Glomerular visceral epithelial cell (primary cell): ENCODE data around the gene CT83.

Source experiments
- DNase-seq: peaks from one replicate; pipeline ENCODE4 v3.0.0-alpha.2; 2016; ENCODE audit errors: extremely low spot score

CT83 gene

GRCh38 chrX:116462822-116463221, at the start of gene CT83:
Gene CT83, minus strand, starts transcription at chrX:116462976. Its CDS starts 120 bp downstream, at chrX:116462856.
- no peak for DNase-seq

DNA sequence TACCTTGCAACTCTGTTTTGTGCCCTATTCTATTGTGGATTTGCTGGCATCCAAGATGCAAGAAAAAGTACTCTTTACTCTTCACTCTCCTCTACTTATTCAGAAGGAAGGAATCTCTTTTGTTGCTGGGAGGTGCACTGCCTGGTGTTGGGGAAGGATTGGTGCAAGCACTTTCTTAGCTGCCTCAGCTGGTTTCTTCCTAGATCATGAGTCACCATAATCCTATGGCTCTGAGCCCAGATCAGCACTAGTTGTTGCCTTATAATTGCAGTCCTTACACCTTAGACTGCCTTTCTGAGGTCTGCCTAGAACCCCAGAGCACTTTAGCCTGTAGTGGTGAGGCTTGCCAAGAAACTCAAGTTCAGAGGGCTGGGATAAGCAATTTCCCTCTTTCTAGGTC, 37.0 kb upstream of the CT83 start:
- DNase-seq: no peak

GRCh38 chrX:116493271-116493670, 30.5 kb upstream of the CT83 start:
- DNase-seq: no peak

DNA sequence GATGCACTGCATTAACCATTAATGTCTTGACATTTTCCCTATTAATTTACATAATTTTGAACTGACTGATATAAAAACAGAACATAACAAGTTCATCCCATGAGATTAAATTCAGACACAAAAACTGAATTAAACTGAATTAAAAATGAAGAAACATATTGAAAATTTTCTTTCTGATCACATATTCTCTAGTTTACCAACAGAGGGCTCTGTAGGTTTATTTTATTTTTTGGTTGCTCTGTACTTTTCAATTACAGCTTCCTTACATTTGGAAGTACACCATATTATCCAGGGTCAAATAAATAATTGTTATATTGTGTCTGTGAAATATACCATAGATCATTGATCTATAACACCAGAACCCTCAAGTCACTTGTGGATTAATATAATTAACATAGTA, 27.3 kb upstream of the CT83 start:
- no peak for DNase-seq

GRCh38 chrX:116480059-116480458, 17.3 kb upstream of the CT83 start:
- DNase-seq: no peak

DNA sequence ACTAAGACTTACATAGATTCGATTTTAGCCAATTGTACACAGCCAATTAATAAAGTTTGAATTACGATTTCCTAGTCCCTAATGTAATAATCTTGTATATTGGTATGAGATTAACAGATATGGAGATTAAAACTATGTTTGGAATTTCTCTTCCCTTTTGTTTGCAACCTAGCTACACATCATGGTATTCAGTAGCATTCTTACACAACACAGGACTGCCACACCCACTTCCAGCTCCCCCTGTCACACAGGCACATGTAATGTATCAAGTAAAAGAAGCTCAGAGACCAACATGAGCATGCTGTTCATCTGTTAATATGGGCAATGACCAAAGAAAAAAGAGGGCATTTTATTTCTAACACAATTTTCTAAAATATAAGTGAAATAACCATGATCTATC, 13.6 kb downstream of the CT83 start:
- no peak for DNase-seq

GRCh38 chrX:116436358-116436816, 26.4 kb downstream of the CT83 start, which contains the start of gene SLC6A14:
Gene SLC6A14, plus strand, starts transcription at chrX:116436606. Its CDS starts 104 bp downstream, at chrX:116436710.
- DNase-seq: no peak

DNA sequence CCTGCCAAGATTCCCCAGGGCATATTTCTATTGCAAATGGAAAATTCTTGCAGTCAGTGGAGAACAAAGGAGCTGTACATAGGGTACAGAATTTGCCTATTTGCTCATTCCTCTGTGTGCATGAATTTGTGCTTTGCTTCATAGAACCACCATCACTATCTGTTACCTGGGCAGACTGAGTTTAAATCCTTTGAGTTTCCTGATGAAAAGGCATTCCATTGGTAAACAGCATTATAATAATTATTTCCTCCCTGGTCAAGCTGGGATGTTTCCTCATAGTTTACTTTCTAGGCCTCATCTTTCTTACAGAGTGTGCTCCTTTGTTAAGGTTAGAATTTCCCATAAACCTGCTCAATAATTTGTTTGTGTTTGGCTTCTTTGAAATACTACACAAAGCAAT, 27.2 kb downstream of the CT83 start:
- no peak for DNase-seq

GRCh38 chrX:116427978-116428377, 34.8 kb downstream of the CT83 start:
- DNase-seq: no peak

GRCh38 chrX:116417968-116418367, 44.8 kb downstream of the CT83 start:
- no peak for DNase-seq

DNA sequence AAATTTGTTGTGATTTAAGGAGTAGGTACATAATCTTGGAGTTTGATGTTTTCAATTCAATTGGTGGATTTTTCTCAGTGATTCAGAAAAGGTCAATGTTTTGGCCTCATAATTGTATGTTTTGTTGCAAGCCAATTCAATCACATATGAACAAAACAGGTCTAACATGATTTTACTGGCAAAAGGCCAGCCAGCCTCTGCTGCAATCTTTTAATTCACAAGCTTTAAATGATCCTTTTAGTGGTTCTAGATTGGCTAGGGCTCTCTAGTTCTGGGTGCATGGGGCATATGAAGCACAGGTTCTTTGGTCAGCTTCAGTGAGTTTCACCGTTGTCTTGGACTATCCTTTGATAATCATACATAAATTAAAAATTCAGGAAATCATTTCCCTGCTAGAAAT, 45.6 kb downstream of the CT83 start:
- DNase-seq: no peak

DNA sequence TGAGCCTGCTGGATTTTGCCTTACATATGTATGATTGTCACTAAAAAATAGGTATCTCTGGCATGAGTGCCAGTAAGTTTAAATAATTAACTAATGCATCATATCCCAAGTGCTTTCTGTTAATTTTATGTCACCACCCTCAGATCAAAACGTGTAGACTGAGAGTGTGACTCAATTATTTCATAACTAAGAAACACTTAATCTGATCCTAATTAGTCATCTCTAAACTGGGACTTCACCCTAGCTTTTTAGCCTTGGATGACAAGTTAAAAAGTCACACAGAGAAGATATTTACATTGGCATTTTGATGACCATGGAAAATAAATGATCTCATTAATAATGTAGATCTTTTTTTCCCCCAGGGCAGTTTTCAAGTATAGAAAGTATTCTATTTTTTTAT, 49.5 kb downstream of the CT83 start:
- DNase-seq: no peak
